HepG2 (cell line): ENCODE data around the gene AFTPH. TPM values are rescaled to one million over a fixed set of nuclear protein-coding genes. Genes with fewer than 3 reads are reported as not detected.
A peak's percentile ranks its signal among the peaks of the same experiment; 100 is the strongest.

Experiments
- ATAC-seq: fragments of 200-7000 bp; cut with Tn5 transposase; 3 replicates; pipeline ENCODE4 v1.9.1; 2020; ENCODE audit warnings: mild to moderate bottlenecking, moderate library complexity
- BruUV-seq: library from RNA; stranded (reverse); fragments of 400-500 nt; replicated peaks from 2 replicates; lab custom pipeline; 2021; lab: Mats Ljungman, UMichigan
- CTCF ChIA-PET: fragments of 300-600 bp; formaldehyde crosslinking; extraction: SDS; loops from one replicate; lab custom pipeline; 2021; ENCODE audit warnings: low total read pairs, inconsistent platforms, low intra/inter-chr PET ratio; lab: Yijun Ruan, JAX
- POLR2A ChIA-PET: fragments of 350-600 bp; sonication (Branson Sonifier 250); formaldehyde crosslinking; loops from one replicate; lab custom pipeline; 2020; ENCODE audit warnings: antibody characterized with exemption, inconsistent platforms; lab: Yijun Ruan, JAX
- DNase-seq: peaks from one replicate; pipeline ENCODE4 v3.0.0-alpha.2; 2015; ENCODE audit warnings: low spot score
- FAIRE-seq: peaks from 3 replicates; lab custom pipeline; 2011; peaks lifted over from hg19 to GRCh38; lab: Jason Lieb, UNC
- H2AFZ ChIP-seq: one replicate; pipeline ENCODE4 v1.6.1; 2011; ENCODE audit warnings: low read length, inconsistent platforms
- H3K27ac ChIP-seq: fragments of 300-600 bp; 3 replicates; pipeline ENCODE4 v1.8.0; 2011; ENCODE audit warnings: mixed run types, mild to moderate bottlenecking, mixed read lengths, low read length, inconsistent platforms; ENCODE audit not compliant: insufficient read depth; ENCODE audit errors: extremely low read length
- H3K27me3 ChIP-seq, 2 experiments: fragments of 200-600 bp in 1 of 2; 2 replicates in 1 of 2; 3 replicates in 1 of 2; pipeline versions ENCODE4 v1.6.0 to v1.8.0; 2011; ENCODE audit warnings: low read length in 2 of 2, mild to moderate bottlenecking in 2 of 2, moderate library complexity in 2 of 2, inconsistent platforms in 1 of 2; ENCODE audit not compliant: insufficient read depth in 2 of 2, control insufficient read depth in 1 of 2
- H3K36me3 ChIP-seq, 2 experiments: fragments of 200-600 bp in 1 of 2; replicated peaks in 1 of 2; 2 replicates in 1 of 2; 3 replicates in 1 of 2; pipeline versions ENCODE4 v1.5.1 to v1.8.0; 2011; ENCODE audit warnings: low read length in 2 of 2, inconsistent platforms in 1 of 2; ENCODE audit not compliant: insufficient read depth in 2 of 2, control insufficient read depth in 1 of 2
- H3K4me1 ChIP-seq: 2 replicates; pipeline ENCODE4 v1.5.1; 2012; ENCODE audit warnings: low read length, inconsistent platforms; ENCODE audit not compliant: insufficient read depth
- H3K4me2 ChIP-seq: 2 replicates; pipeline ENCODE4 v1.6.0; 2011; ENCODE audit warnings: low read depth, low read length, inconsistent platforms
- H3K4me3 ChIP-seq, 3 experiments: fragments of 200-600 bp in 1 of 3; sonication (generic), shearing (Covaris generic) in 1 of 3; replicated peaks in 1 of 3; 2 replicates each; pipeline ENCODE4 v1.5.1; 2011 to 2016; ENCODE audit warnings: low read length in 3 of 3, inconsistent platforms in 2 of 3, low read depth in 2 of 3, mild to moderate bottlenecking in 2 of 3, control low read depth in 1 of 3, mixed read lengths in 1 of 3; ENCODE audit not compliant: insufficient read depth in 1 of 3
- H3K79me2 ChIP-seq: one replicate; pipeline ENCODE4 v1.6.1; 2011; ENCODE audit warnings: low read length, inconsistent platforms; ENCODE audit not compliant: insufficient read depth
- H3K9ac ChIP-seq: 2 replicates; pipeline ENCODE4 v1.6.0; 2011; ENCODE audit warnings: mild to moderate bottlenecking, low read depth, low read length, inconsistent platforms; ENCODE audit not compliant: insufficient read depth
- H3K9me3 ChIP-seq: 2 replicates; pipeline ENCODE4 v1.5.1; 2012; ENCODE audit warnings: mild to moderate bottlenecking, low read length
- H4K20me1 ChIP-seq: 2 replicates; pipeline ENCODE4 v1.6.0; 2011; ENCODE audit warnings: inconsistent platforms, mild to moderate bottlenecking, low read length, moderate library complexity; ENCODE audit not compliant: insufficient read depth
- HCFC1 ChIP-seq: fragments of 150-350 bp; IDR thresholded peaks from 2 replicates; pipeline ENCODE4 v1.6.1; 2014; ENCODE audit warnings: low read depth, low read length
- RBAK ChIP-seq: sonication (generic); formaldehyde crosslinking; IDR thresholded peaks from 2 replicates; pipeline ENCODE4 v1.5.1; 2020; ENCODE audit warnings: mild to moderate bottlenecking, missing genetic modification reagents
- WIZ ChIP-seq: sonication (generic); formaldehyde crosslinking; IDR thresholded peaks from 2 replicates; pipeline ENCODE4 v1.5.1; 2020; ENCODE audit warnings: mild to moderate bottlenecking, missing genetic modification reagents
- ZNF317 ChIP-seq: sonication (generic); formaldehyde crosslinking; IDR thresholded peaks from 2 replicates; pipeline ENCODE4 v1.5.0; 2020; ENCODE audit warnings: mild to moderate bottlenecking, missing genetic modification reagents
- WGBS: methylation state at CpG from one replicate; pipeline ENCODE4 v1.1.6; 2017; ENCODE audit warnings: low lambda C conversion rate; 5-methylcytosine and 5-hydroxymethylcytosine counted together
- in situ Hi-C: cut with HindIII; loops from 2 replicates; pipeline ENCODE4 v1.10.0; 2017; ENCODE audit warnings: low pct_unique_long_range_greater_than_20kb; ENCODE audit not compliant: extremely low pct_ligation_motif_present
- intact Hi-C: fragments of 100-400 bp; cut with micrococcal nuclease; formaldehyde crosslinking; loops from one replicate; pipeline ENCODE4 v1.10.0; 2022; ENCODE audit not compliant: unreplicated experiment
- polyA plus RNA-seq, 8 experiments: library from polyadenylated mRNA; depleted of rRNA in 3 of 8; stranded (reverse) in 7 of 8; unstranded in 1 of 8; fragments of >200 nt; fragmentation: Illumina TruSeq in 4 of 8; extraction: Trizol in 4 of 8; gene quantifications; 2 replicates each; pipeline versions ENCODE4 v1.2.1 to v1.2.3, GENCODE V29; 2011 to 2016; ENCODE audit warnings: low read depth in 4 of 8, missing spikeins in 1 of 8, mixed read lengths in 1 of 8; ENCODE audit not compliant: insufficient read depth in 1 of 8
- total RNA-seq, 5 experiments: library from RNA; depleted of rRNA; stranded (reverse); fragments of >200 nt; fragmentation: Illumina TruSeq; extraction: Trizol; gene quantifications; 2 replicates each; pipeline ENCODE4 v1.2.3, GENCODE V29; 2016; ENCODE audit warnings: low read depth in 1 of 5

Gene AFTPH
- total and polyA plus RNA-seq, 2 of the 13 experiments (the other 11 are each of a cell fraction or from before 2014, with no cell fraction given): 27.5 to 36.8 TPM

- ChIA-PET POLR2A (no interaction called here), CTCF (no interaction called here)
- Histone ChIP-seq H3K4me2 (no peak overlapping the region), H3K27ac (no peak overlapping the region), H3K9me3 (no peaks in the 10 kb centered on the region), H4K20me1 (no peaks in the 10 kb centered on the region), H3K27me3 (peaks cover 1 to 5% of the 10 kb centered on the region in 2 experiments; a peak in 2 of 5 replicates), H3K36me3 (no peaks in the 10 kb centered on the region), H2AFZ (no peak overlapping the region), H3K4me3 (no peak overlapping the region), H3K9ac (no peak overlapping the region), H3K79me2 (no peaks in the 10 kb centered on the region), H3K4me1 (peaks cover 28% of the 10 kb centered on the region)
- intact Hi-C loops (no loop called here), in situ Hi-C loops (loop anchor here (25.0 kb wide), 1 partner anchor 938 kb away; no protein-coding TSS in a partner anchor)
- no peak for ATAC-seq
- no peak for FAIRE-seq
- 70% methylated on average over 6 of the region's 6 CpGs for WGBS
- TF ChIP-seq WIZ: no peak
- no peak for TF ChIP-seq RBAK (CRISPR knock-in tag)
- TF ChIP-seq HCFC1: no peak
- BruUV-seq: no TSS peak
- DNase-seq: no peak
Measured at GRCh38 chr2:64624108-64624610, 100.0 kb downstream of the AFTPH start.

DNA sequence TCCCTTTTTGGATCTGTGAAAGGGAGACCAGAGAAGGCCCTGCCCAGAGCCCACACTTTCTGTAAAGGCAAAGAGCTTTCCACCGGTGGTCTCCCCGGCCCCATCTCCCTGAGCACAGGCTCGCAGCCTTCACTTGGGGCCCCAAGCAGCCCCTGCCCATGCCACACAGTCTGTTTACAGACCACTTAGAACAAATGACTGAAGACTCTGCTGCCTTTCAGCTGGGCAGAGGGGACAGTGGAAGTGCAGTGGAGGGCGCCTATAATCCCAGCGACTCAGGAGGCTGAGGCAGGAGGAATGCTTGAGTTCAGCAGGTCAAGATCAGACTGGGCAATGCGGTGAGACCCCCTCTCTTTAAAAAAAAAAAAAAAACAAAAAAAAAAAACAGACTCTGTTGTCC is 100.7 kb downstream of the AFTPH start:
- Histone ChIP-seq H3K27ac (no peak overlapping the region), H3K36me3 (no peaks in the 10 kb centered on the region), H3K4me1 (peaks cover 28% of the 10 kb centered on the region), H3K9me3 (no peaks in the 10 kb centered on the region), H3K4me3 (no peak overlapping the region), H3K79me2 (no peaks in the 10 kb centered on the region), H3K27me3 (peaks cover 1 to 5% of the 10 kb centered on the region in 2 experiments; a peak in 2 of 5 replicates), H3K9ac (no peak overlapping the region)
- in situ Hi-C loops: loop anchor here (25.0 kb wide), 1 partner anchor 937 kb away; no protein-coding TSS in a partner anchor
- DNase-seq: no peak
- ATAC-seq: no peak
- intact Hi-C loops: no loop called here
- no TSS peak for BruUV-seq
- 45% methylated on average over 6 of the region's 6 CpGs for WGBS
- TF ChIP-seq ZNF317 (peak; percentile 93), WIZ (no peak)
- TF ChIP-seq, all 625 proteins: peak for 1
- Histone ChIP-seq H4K20me1 (peaks cover 4% of the 10 kb centered on the region; the same call in 1 of the 2 replicates), H3K4me2 (no peak overlapping the region), H2AFZ (no peak overlapping the region)
- POLR2A ChIA-PET: interaction anchor here (0.7 to 1.0 kb wide), 2 partner anchors 10 to 126 kb away, joined by 3 to 6 read pairs; no protein-coding TSS in a partner anchor
- CTCF ChIA-PET: no interaction called here
- FAIRE-seq: no peak
